Measurements from ENCODE around the gene FZD2. TPM values are rescaled to one million over a fixed set of nuclear protein-coding genes. Genes with fewer than 3 reads are reported as not detected.

FZD2 gene
- polyA plus RNA-seq, 3 donors = 24.5 to 45.7 (median 32.3) TPM

DNA sequence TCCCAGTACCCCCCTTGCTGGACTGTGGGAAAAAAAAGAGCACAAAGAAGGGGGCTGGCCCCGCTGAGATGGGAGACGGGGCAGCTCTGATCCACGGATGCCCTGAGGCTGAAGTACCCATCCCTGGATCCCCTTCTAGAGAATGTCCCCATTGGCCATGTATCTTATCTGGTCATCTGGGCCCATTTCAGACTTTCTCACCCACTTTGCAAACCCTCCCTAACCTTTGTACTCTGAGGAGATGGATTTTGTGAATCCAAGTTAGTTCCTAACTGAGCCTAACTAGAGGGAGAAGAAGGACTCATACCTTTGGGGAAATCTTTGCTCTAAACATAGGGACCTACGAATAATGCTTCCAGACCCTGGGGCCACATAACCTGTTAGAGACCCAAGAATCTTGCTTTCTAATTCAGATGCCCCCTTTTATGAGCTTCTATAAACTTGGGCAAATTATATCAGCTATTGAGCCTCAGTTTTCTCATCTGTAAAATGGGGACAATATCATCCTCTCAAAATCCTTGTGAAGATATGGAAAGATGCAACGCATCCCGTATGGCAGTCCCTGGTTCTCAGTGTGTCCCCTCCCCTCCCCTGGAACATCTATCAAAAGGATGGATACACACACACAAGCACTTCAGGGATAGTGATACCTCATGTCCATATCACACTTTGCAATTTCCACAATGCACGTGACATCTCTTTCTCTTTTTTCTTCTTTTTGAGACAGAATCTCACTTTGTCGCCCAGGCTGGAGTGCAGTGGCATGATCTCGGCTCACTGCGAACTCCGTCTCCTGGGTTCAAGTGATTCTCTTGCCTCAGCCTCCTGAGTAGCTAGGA, 16.8 kb upstream of the FZD2 start:
- DNase-seq (ENCODE audit: extremely low read depth in 1 of 11, low read depth in 9 of 11, low spot score in 4 of 11) = no peak

DNA sequence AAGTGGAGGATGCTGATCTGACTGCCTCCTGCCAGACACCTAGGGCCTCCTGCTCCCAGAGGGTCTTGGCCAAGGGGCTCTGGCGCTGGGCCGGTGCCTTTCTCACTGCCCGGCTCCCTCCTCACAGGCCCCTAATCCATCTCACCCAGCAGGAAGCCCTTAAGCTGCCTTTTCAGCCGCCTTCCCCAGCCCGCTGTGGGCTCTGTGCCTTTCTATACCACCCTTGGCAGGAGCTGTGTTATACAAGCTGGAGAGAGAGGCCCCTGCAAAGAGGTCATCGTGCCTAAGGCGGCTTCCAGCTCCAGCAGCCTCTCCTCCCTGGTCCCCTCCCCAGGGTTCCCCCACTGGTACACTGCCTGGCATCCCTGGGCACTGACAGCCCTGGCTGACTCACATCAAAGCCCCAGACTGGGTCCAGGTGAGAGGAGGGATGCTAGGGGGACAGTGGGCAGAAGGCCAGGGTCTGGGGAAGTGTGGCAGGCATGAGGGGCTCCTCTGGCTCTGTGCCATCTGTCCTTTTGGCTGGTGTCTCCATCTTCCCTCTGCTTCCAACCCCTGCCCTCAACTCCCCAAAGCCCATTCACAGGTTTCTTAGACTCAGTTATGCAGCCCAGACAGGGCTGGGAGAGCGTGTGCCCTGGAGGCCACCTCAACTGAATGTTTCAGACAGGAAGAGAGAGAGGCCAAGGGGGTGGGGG, 15.3 kb upstream of the FZD2 start:
- DNase-seq (ENCODE audit: extremely low read depth in 1 of 11, low read depth in 9 of 11, low spot score in 4 of 11) = no peak

DNA sequence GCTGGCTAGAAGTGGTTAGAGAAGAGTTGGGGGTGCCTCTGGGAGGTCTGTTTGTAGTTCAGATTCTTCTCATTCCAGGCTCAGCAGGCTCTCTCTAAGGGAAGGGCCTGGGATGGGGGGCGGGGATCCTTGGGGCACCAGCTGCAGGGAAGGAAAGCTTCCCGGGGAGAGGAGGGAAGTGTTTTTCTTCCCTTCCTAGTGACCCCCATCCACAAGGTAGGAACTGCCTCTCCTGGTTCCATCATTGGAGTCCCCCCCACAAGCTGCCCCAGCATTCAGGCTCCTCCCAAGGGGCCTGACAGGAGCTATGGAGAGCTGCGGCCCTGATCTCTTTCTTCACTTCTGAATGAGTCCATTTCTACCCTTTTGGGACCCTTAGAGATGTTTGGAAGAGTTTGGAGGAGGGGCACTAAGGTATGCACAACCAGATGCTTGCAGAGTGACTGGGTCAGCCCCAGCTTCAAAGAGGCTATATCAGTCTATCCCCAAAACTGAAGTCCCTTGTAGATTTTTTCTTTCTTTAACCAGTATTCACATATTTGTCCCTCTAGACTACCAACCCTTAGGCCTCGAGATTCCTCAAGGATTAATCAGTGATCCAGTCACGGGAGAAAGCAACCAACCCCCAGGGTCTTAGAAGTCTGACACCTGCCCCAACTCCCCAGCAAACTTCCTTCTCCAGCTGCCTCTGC, 13.9 kb upstream of the FZD2 start:
- DNase-seq (ENCODE audit: extremely low read depth in 1 of 11, low read depth in 9 of 11, low spot score in 4 of 11) = peak in 8 of 11 donors; percentile 65 to 89 (median 78)

DNA sequence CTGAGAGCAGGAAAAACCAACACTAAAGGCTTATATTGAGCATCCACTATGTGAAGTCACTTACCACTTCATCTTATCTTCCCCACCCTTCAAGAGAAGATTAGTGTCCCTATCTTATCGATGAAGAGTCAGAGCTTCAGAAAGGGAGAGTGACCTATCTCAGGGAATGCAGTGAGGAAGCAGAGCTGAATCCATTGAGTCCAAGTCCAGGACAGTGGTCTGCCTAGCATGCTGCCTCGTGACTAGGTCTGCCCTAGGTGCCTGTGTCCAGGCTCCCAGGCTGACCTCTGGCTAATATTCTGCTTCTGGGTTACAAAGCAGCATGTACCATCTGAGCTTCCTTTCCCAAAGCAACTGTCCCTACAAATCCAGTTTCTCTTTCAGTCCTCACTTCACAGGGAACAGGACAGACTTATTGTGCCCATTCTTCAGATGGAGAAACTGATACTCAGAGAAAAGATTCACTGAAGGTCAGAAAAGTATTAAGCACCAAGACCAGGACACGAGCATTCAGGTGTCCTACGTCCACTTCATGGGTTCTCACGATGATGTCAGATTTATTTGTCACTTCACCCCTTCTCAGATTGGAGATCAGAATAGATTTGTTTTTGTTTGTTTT, 13.3 kb upstream of the FZD2 start:
- no peak for DNase-seq (ENCODE audit: extremely low read depth in 1 of 11, low read depth in 9 of 11, low spot score in 4 of 11)

DNA sequence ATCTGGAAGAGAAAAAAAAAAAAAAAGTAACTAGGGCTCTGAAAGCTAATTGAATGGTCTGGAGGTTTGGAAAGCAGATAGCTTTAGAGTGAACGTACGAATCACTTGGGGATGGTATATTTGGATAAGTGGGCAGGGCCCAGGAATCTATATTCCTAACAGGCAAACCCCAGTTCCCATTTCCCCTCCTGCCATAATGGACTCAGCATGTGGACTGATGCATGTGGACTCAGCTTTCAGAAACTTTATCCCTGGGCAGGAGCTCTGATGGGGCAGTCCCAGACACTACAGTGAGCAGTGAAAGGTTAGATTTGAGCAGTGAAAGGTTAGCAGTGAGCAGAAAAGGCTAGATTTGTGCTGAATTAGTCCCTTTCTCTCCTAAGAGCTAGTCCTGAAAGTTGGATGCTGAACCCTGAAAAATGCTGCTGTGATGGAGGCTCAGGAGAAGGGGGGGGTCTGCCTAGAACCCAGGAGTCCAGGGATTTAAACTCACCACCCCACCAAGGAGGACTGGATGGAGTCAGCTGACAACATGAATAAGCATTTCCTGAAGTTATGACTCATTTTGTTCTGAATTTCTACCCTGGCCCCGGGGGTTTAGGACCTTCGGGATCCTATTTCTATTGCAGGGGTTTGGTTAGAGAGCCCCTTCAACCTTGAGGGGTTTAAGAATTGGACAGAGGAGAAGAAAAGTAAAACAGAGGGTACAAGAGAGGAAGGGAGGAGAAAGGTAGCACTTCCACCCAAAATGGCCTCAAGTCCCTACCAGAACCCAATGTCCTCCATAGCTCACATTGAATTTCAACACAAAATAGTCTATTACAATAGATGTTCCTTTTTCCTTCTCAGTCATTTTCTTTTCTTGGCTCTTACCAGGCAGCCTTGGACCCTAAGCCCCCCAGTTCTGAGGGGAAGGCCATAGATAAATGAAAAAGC, 10.3 kb upstream of the FZD2 start:
- no peak for DNase-seq (ENCODE audit: extremely low read depth in 1 of 11, low read depth in 9 of 11, low spot score in 4 of 11)

DNA sequence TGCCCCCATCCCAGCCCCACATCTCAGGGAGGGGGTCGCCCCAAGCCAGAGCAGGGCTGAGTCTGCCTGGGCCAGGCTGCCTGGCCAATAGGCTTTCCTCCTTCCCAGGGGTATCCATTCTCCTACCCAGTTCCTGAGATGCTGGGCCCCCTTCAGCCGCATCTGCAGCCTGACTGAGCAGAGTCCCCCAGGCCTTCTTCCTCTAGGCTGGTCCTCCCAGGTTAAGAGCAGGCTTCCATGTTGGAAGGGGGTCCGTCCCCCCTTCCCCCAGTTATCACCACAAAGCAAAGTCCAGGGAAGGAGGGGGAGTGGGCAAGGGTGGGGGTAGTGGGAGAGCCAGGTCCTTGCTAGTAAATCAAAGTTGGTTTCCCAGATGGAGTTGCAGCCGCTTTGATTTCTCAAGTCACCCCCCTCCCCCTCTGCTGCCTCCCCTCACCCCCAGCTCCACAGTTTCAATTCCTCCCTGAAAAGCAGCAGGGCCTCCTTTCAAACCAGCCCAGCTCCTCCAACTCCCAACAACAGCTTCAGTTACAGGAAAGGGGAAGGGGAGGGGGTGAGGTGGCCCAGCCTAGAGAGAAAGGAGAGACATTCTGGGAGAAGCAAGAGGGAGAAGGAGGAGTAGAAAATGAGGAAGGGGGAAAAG, 9.5 kb upstream of the FZD2 start:
- DNase-seq (ENCODE audit: extremely low read depth in 1 of 11, low read depth in 9 of 11, low spot score in 4 of 11) = peak in 7 of 11 donors; percentile 67 to 87 (median 78)

DNA sequence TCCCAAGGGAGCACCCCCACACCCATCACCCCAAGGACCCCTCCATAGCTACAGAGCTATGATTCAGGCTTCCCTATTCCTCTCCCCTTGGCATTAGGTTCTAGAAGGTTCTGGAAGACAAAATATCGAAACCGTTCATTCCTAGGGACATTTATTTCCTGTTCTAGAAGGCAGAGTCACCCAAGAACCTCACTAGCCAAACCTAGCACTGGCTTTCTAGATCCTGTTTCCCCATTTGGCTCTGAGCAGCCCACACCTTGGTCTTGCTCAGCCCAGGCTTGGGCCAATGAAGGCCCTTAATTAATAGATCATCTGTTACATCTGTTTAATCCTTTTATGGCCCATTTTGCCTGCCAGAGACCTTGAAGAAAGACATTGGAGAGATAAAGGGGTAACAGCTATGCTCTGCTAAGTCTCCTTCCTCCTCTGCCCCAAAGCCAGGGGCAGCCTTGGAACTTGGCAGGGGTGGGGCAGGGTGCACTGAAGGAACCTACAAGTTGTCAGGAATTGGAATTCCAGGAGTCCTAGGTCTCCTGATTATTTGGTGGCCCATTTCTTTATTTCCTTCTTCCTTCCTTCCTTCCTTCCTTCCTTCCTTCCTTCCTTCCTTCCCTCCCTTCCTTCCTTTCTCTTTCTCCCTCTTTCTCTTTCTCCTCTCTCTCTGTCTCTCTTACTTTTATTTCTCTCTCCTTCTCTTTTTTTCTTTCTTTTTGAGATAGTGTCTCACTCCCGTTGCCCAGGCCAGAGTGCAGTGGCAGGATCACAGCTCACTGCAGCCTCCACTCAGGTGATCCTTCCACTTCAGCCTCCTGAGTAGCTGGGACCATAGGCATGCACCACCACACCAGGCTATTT, 8.7 kb upstream of the FZD2 start:
- DNase-seq (ENCODE audit: extremely low read depth in 1 of 11, low read depth in 9 of 11, low spot score in 4 of 11) = no peak

DNA sequence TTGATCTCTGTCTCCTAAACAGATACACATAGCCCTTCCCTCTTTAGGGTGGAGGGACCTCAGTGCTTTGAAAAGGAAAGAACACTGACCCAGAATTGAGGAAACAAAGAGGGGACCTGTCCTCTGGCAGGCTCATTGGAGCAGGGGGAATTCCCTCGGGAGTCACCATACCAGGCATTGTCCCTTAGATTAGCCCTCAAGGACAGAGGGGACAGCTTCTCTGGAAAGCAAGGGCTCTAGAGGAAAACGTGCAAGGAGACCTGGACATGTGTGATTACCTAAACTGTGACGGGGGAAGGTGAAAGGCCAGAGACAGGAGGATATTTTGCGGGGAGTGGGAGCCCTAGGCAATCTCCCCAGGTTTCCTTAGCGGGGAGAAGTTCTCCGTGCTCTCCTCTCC, 7.6 kb upstream of the FZD2 start:
- DNase-seq (ENCODE audit: extremely low read depth in 1 of 11, low read depth in 9 of 11, low spot score in 4 of 11) = no peak

DNA sequence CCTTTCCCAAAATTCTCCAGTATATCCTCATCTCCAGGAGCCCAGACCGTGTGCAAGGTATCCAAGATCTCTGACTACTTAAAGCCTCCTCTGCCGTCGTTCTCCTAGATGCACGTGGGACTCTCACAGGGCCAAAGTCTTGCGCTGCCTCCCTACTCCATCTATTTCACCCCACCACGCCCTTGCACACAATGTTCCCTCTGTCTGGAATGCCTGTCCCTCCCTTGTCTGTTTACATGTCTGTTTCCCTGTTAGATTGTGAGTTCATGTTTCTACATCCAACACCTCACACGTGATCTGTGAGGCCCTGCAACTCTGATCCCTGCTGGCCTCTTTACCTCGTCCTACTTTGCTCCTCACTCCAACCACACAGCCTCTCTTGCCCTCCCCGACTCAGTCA, 4.9 kb upstream of the FZD2 start:
- DNase-seq (ENCODE audit: extremely low read depth in 1 of 11, low read depth in 9 of 11, low spot score in 4 of 11) = no peak

DNA sequence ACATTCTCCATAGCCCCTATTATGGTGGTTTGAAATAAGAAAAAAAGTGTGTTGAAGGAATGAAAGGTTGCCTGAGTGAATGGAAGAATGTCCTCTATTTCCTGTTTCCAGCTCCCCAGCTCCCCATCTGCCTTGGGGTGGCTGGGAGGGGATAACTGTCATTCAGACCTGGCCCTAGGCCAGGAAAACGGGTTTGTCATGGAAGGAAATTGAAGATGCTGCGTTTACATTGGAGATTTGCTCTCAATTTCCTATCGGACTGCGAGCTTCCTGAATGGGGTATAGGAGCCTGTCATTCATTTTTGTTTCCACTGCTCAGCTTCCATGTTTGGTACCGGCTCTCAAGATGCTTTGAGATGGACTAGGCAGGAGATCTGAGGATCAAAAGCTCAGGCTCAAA, 2.2 kb upstream of the FZD2 start:
- DNase-seq (ENCODE audit: extremely low read depth in 1 of 11, low read depth in 9 of 11, low spot score in 4 of 11) = no peak

DNA sequence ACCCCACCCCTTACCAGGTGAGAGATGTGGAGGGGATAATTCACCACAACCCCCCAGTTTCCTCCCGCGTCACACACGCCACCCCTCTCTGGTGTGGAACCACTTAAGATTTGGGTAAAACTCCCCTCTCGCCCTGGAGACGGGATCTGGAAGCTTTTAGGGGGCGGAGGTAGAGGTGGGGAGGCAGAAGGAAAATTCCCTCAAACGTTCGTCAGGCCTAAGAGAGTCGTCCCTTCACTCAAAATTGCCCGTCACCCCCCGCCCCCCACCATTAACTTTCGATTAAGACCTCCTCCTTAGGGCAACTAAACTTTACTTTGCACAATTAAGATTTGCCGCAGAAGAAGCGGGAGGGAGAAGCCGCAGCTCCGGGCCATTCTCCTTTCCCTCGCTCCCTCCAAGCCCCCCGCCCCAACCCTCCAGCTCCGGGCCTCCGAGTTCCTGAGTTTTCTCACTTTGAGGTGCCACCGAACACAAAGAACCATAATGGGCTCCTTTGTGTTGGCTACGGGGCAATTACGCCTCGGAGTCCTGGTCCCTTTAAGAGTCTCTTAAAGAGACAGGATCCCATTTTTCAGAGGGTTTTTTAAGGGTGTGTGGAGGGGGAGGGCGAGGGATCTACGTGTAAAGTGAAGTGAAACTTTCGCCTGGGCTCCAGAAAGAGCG, 985 bp upstream of the FZD2 start:
- peak in 1 of 11 donors; percentile 65 for DNase-seq (ENCODE audit: extremely low read depth in 1 of 11, low read depth in 9 of 11, low spot score in 4 of 11)

DNA sequence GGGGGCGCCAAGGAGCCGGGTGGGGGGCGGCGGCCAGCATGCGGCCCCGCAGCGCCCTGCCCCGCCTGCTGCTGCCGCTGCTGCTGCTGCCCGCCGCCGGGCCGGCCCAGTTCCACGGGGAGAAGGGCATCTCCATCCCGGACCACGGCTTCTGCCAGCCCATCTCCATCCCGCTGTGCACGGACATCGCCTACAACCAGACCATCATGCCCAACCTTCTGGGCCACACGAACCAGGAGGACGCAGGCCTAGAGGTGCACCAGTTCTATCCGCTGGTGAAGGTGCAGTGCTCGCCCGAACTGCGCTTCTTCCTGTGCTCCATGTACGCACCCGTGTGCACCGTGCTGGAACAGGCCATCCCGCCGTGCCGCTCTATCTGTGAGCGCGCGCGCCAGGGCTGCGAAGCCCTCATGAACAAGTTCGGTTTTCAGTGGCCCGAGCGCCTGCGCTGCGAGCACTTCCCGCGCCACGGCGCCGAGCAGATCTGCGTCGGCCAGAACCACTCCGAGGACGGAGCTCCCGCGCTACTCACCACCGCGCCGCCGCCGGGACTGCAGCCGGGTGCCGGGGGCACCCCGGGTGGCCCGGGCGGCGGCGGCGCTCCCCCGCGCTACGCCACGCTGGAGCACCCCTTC, 484 bp downstream of the FZD2 start:
- DNase-seq (ENCODE audit: extremely low read depth in 1 of 11, low read depth in 9 of 11, low spot score in 4 of 11) = peak in 1 of 11 donors; percentile 50

DNA sequence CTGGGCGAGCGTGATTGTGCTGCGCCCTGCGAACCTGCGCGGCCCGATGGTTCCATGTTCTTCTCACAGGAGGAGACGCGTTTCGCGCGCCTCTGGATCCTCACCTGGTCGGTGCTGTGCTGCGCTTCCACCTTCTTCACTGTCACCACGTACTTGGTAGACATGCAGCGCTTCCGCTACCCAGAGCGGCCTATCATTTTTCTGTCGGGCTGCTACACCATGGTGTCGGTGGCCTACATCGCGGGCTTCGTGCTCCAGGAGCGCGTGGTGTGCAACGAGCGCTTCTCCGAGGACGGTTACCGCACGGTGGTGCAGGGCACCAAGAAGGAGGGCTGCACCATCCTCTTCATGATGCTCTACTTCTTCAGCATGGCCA, 1.0 kb downstream of the FZD2 start:
- no peak for DNase-seq (ENCODE audit: extremely low read depth in 1 of 11, low read depth in 9 of 11, low spot score in 4 of 11)

DNA sequence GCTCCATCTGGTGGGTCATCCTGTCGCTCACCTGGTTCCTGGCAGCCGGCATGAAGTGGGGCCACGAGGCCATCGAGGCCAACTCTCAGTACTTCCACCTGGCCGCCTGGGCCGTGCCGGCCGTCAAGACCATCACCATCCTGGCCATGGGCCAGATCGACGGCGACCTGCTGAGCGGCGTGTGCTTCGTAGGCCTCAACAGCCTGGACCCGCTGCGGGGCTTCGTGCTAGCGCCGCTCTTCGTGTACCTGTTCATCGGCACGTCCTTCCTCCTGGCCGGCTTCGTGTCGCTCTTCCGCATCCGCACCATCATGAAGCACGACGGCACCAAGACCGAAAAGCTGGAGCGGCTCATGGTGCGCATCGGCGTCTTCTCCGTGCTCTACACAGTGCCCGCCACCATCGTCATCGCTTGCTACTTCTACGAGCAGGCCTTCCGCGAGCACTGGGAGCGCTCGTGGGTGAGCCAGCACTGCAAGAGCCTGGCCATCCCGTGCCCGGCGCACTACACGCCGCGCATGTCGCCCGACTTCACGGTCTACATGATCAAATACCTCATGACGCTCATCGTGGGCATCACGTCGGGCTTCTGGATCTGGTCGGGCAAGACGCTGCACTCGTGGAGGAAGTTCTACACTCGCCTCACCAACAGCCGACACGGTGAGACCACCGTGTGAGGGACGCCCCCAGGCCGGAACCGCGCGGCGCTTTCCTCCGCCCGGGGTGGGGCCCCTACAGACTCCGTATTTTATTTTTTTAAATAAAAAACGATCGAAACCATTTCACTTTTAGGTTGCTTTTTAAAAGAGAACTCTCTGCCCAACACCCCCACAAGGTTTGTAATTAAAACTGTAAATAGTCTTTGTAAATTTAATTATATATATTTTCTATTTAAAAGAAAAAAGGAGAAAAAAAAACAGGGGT, 1.7 kb downstream of the FZD2 start:
- DNase-seq (ENCODE audit: extremely low read depth in 1 of 11, low read depth in 9 of 11, low spot score in 4 of 11) = no peak

Measured in renal cortex interstitium (tissue), 11 donors.